LNCaP clone FGC (cell line): ENCODE data around the gene AGT.

Experiments
- DNase-seq: peaks from one replicate; pipeline ENCODE4 v3.0.0-alpha.2; 2011; ENCODE audit warnings: low read depth
- H3K4me3 ChIP-seq: 2 replicates; pipeline ENCODE4 v1.5.1; 2011; ENCODE audit warnings: mild to moderate bottlenecking, low read depth, low read length, control low read depth
- CTCF ChIP-seq: IDR thresholded peaks from 2 replicates; pipeline ENCODE4 v1.5.1; 2012; ENCODE audit warnings: mild to moderate bottlenecking; ENCODE audit not compliant: control insufficient read depth, insufficient read depth; ENCODE audit errors: extremely low read depth

AGT gene

GRCh38 chr1:230757856-230758708 is 44.2 kb upstream of the AGT start:
- H3K4me3 ChIP-seq: no peak overlapping the region
- DNase-seq: peak; percentile 31
- no peak for TF ChIP-seq CTCF

DNA sequence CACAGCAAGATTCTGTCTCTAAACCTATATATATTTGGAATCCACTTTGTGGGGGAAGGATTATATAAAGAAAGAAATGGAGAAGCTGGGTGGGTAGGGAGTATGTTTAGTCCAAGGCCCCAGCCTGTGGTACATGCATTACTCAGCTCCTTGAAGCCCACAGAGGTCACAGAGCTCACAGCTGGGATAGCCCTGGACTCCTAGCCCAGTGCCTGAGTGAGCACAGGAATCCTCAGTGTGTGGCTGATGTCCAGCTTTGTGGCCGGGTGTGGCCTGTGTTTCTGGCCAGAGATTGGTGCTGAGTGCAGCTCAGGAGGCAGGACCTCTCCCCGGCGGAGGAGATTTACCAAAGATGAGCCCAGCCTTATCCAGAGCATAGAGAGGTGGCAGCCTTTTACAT is 40.9 kb upstream of the AGT start:
- peak; percentile 22 for DNase-seq
- no peak overlapping the region for H3K4me3 ChIP-seq

DNA sequence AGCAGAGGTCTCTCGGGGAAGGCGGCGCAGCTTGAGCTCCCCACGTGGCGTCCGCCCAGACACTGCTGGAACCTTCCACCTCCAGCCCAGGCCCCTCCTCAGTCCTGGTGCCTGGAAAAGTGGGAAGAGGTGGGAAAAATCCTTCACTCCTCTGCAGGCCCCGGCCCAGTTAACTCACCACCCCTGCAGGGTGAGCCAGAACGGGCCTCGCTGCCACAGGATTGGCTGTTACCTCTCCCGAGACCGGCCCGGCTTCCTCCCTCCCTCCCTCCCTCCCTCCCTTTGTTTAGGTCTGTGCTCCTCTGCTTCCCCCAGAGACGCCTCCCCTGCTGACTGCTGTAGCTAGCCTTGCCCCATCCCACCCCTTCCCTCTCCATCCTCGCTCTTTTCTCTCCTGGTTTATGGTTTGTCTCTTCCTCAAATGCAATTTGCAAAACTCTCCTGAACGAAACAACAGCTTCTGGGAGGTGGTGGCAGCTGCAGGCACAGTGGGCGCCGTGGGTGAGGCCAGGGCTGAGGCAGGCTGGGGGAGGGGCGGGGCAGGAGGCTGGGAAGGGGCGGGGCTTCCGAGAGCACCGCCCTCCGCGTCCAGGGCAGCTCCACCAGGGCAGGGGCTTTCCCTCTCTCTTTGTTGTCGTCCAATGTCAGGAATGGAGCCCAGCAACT is 39.8 kb upstream of the AGT start:
- DNase-seq: no peak
- TF ChIP-seq CTCF: no peak
- no peak overlapping the region for H3K4me3 ChIP-seq

More for the DNA sequence above, 40.9 kb upstream of the AGT start:
- no peak for TF ChIP-seq CTCF

DNA sequence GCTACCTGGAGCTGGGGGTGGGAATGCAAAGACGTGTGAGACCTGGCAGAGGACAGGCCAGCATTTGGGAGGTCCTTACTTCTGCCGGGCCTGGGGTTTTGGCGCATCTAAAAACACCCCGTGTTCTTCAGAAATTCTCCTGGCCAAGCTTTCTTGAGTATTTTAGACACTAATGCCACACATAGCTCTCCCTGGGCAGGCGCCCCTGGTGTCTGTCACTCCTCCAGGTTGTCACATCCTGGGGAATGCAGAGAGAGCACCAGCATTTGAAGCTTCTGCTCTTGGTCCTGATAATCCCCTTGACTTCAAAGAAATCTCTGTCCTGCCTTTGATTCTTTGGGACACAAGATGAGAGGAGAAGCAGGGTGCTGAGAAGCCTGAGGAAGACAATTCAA is 39.3 kb upstream of the AGT start:
- H3K4me3 ChIP-seq: no peak overlapping the region
- TF ChIP-seq CTCF: no peak
- no peak for DNase-seq

GRCh38 chr1:230752407-230752806 is 38.5 kb upstream of the AGT start:
- TF ChIP-seq CTCF: 0 out of 2 replicates have a peak, but pooled peaks have one; percentile 7
- peak overlapping the region; percentile 28; the same call in 1 of the 2 replicates for H3K4me3 ChIP-seq
- peak; percentile 69 for DNase-seq

- H3K4me3 ChIP-seq: no peak overlapping the region
- no peak for DNase-seq
- TF ChIP-seq CTCF: no peak
These were observed 37.2 kb upstream of the AGT start for GRCh38 chr1:230750986-230751625.
